T-helper 22 cell (primary cell): ENCODE data around the gene TTLL11.
"Not testable (repeated sequence)": the region's sequence is repeated elsewhere in the genome, so short reads cannot be mapped to it uniquely, and the experiment has no call there.

Source experiments
- DNase-seq: peaks from one replicate; pipeline ENCODE4 v3.0.0-alpha.2; 2020; ENCODE audit warnings: low read depth

Gene TTLL11

GRCh38 chr9:122080986-122081385 lies 12.1 kb downstream of the TTLL11 start:
- no peak for DNase-seq

GRCh38 chr9:122078557-122078956 lies 14.6 kb downstream of the TTLL11 start:
- no peak for DNase-seq

- DNase-seq, result no peak
These were observed 16.3 kb downstream of the TTLL11 start for GRCh38 chr9:122076773-122077172.

- no peak for DNase-seq
These were observed 17.0 kb downstream of the TTLL11 start for GRCh38 chr9:122076117-122076516.

- DNase-seq, result no peak
These were observed 17.7 kb downstream of the TTLL11 start for GRCh38 chr9:122075135-122076030.

GRCh38 chr9:122071715-122072114 lies 21.4 kb downstream of the TTLL11 start:
- no peak for DNase-seq

- no peak for DNase-seq
These were observed 22.2 kb downstream of the TTLL11 start for GRCh38 chr9:122070728-122071515.

- DNase-seq, result not testable (repeated sequence)
These were observed 26.4 kb downstream of the TTLL11 start for GRCh38 chr9:122066680-122067079.

- no peak for DNase-seq
These were observed 27.0 kb downstream of the TTLL11 start for GRCh38 chr9:122065923-122066629.

GRCh38 chr9:122060481-122060880 lies 32.6 kb downstream of the TTLL11 start:
- no peak for DNase-seq

- DNase-seq, result no peak
These were observed 33.2 kb downstream of the TTLL11 start for GRCh38 chr9:122059955-122060324.

GRCh38 chr9:122059214-122059954 lies 33.7 kb downstream of the TTLL11 start:
- no peak for DNase-seq

GRCh38 chr9:122058709-122059108 lies 34.4 kb downstream of the TTLL11 start:
- DNase-seq, result no peak

GRCh38 chr9:122058051-122058450 lies 35.1 kb downstream of the TTLL11 start:
- DNase-seq, result no peak

GRCh38 chr9:122057211-122057610 lies 35.9 kb downstream of the TTLL11 start:
- no peak for DNase-seq

- DNase-seq, result no peak
These were observed 36.6 kb downstream of the TTLL11 start for GRCh38 chr9:122056484-122056883.

- no peak for DNase-seq
These were observed 37.4 kb downstream of the TTLL11 start for GRCh38 chr9:122055701-122056100.

- DNase-seq, result no peak
These were observed 39.3 kb downstream of the TTLL11 start for GRCh38 chr9:122053567-122054350.

GRCh38 chr9:122053064-122053463 lies 40.0 kb downstream of the TTLL11 start:
- no peak for DNase-seq

- no peak for DNase-seq
These were observed 41.5 kb downstream of the TTLL11 start for GRCh38 chr9:122051351-122052321.
